Measurements from ENCODE around the gene NOSIP.

Gene NOSIP

GRCh38 chr19:49594157-49594992 lies 14.0 kb upstream of the NOSIP start:
- no peak for DNase-seq

GRCh38 chr19:49593233-49594113 lies 13.1 kb upstream of the NOSIP start:
- peak; percentile 72 to 97 for DNase-seq

- DNase-seq = peak; percentile 38 to 47
Observed at GRCh38 chr19:49592486-49593232, 12.3 kb upstream of the NOSIP start.

- DNase-seq = peak; percentile 57 to 69
Observed at GRCh38 chr19:49591731-49592485, 11.6 kb upstream of the NOSIP start.

- DNase-seq = peak; percentile 55 to 83
Observed at GRCh38 chr19:49590971-49591730, 10.8 kb upstream of the NOSIP start, which contains the start of gene PRR12. PRR12 (plus strand) TSS chr19:49591182; CDS start chr19:49591655, 473 bp downstream.

GRCh38 chr19:49590071-49590970 lies 10.0 kb upstream of the NOSIP start:
- peak; percentile 95 to 98 for DNase-seq

- no peak for DNase-seq
Observed at GRCh38 chr19:49589502-49589905, 9.1 kb upstream of the NOSIP start.

- no peak for DNase-seq
Observed at GRCh38 chr19:49588365-49589122, 8.2 kb upstream of the NOSIP start.

GRCh38 chr19:49587227-49587626 lies 6.9 kb upstream of the NOSIP start:
- no peak for DNase-seq

GRCh38 chr19:49585023-49585422 lies 4.7 kb upstream of the NOSIP start:
- peak; percentile 14 to 21 for DNase-seq

- no peak for DNase-seq
Observed at GRCh38 chr19:49583239-49583638, 2.9 kb upstream of the NOSIP start.

- DNase-seq = peak; percentile 29 to 41
Observed at GRCh38 chr19:49581007-49581508, 702 bp upstream of the NOSIP start, which contains the start of gene PRRG2. PRRG2 (plus strand) TSS chr19:49581316; CDS start chr19:49583220, 1,904 bp downstream.

- DNase-seq = no peak
Observed at GRCh38 chr19:49579947-49580263, 451 bp downstream of the NOSIP start.

GRCh38 chr19:49579193-49579592 lies 1.2 kb downstream of the NOSIP start:
- no peak for DNase-seq

GRCh38 chr19:49574206-49574755 lies 6.1 kb downstream of the NOSIP start:
- DNase-seq = no peak

- no peak for DNase-seq
Observed at GRCh38 chr19:49573425-49573824, 6.9 kb downstream of the NOSIP start.

GRCh38 chr19:49573009-49573408 lies 7.3 kb downstream of the NOSIP start:
- no peak for DNase-seq

GRCh38 chr19:49570997-49571676 lies 9.2 kb downstream of the NOSIP start:
- no peak for DNase-seq
